Fibroblast of villous mesenchyme (primary cell): ENCODE results near the gene PXDN. TPM values are rescaled to one million over a fixed set of nuclear protein-coding genes. Genes with fewer than 3 reads are reported as not detected.

Experiments
- DNase-seq: peaks from one replicate; pipeline ENCODE4 v3.0.0-alpha.2; 2010; ENCODE audit warnings: low read depth
- H3K4me3 ChIP-seq: 2 replicates; pipeline ENCODE4 v1.5.1; 2011; ENCODE audit warnings: low read depth, mild to moderate bottlenecking, low read length
- total RNA-seq: library from RNA; depleted of rRNA; stranded (reverse); fragments of >200 nt; gene quantifications from 2 replicates; pipeline ENCODE4 v1.2.3, GENCODE V29; 2012
- TF ChIP-seq, protein P1 (sequence below): IDR thresholded peaks from 2 replicates; pipeline ENCODE4 v1.5.1; 2012; ENCODE audit warnings: low read depth, mild to moderate bottlenecking, low read length; ENCODE audit not compliant: insufficient read depth

PXDN gene
- total RNA-seq, 1 donor = 296 TPM

DNA sequence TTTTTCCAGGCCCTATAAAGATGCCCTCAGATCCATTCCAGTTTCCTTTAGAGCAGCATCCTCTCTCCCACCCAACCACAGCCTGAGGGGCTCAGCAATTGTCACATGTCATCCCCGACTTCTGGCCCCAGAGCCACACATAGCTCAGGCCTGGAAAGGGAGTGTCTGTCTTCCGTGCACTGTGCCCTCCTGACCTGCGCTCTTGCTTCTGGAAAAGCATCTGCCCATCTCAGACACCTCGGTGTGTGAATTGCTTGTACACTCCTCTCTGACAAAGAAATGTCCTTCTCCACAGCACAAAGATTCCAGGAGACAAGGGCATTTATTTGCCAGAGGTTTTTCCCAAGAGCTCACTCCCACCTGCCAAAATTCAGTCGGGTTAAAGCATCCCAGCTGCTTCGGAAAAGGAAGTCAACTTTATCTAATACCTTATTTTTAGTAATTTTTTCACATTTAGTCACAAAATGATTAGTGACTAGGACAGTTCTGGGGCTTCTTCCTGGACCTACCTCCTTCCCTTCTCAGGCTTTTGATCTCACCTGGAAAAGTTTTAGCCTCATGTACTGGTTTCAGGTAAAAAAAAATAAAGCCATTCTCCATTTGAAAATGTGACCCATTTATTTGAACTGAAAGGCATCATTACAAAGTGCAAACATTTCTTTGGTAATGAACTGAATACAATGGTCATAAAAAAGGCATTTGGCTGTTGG is 112.9 kb downstream of the PXDN start:
- H3K4me3 ChIP-seq = no peak overlapping the region
- no peak for DNase-seq
- TF ChIP-seq, protein P1, sequence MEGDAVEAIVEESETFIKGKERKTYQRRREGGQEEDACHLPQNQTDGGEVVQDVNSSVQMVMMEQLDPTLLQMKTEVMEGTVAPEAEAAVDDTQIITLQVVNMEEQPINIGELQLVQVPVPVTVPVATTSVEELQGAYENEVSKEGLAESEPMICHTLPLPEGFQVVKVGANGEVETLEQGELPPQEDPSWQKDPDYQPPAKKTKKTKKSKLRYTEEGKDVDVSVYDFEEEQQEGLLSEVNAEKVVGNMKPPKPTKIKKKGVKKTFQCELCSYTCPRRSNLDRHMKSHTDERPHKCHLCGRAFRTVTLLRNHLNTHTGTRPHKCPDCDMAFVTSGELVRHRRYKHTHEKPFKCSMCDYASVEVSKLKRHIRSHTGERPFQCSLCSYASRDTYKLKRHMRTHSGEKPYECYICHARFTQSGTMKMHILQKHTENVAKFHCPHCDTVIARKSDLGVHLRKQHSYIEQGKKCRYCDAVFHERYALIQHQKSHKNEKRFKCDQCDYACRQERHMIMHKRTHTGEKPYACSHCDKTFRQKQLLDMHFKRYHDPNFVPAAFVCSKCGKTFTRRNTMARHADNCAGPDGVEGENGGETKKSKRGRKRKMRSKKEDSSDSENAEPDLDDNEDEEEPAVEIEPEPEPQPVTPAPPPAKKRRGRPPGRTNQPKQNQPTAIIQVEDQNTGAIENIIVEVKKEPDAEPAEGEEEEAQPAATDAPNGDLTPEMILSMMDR = no peak

DNA sequence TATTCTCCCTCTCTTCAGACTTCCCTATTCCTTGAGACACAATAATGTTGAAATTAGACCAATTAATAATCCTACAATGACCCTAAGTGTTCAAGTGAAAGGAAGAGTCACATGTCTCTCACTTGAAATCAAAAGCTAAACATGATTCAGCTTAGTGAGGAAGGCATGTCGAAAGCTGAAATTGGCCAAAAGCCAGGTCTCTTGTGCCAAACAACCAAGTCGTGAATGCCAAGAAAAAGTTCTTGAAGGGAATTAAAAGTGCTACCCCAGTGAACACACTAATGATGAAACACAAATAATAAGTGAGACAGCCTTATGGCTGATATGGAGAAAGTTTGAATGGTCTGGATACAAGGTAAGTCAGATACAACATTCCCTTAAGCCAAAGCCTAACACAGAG is 115.4 kb downstream of the PXDN start:
- DNase-seq = peak; percentile 74
- H3K4me3 ChIP-seq = no peak overlapping the region
- TF ChIP-seq, protein P1 = no peak

DNA sequence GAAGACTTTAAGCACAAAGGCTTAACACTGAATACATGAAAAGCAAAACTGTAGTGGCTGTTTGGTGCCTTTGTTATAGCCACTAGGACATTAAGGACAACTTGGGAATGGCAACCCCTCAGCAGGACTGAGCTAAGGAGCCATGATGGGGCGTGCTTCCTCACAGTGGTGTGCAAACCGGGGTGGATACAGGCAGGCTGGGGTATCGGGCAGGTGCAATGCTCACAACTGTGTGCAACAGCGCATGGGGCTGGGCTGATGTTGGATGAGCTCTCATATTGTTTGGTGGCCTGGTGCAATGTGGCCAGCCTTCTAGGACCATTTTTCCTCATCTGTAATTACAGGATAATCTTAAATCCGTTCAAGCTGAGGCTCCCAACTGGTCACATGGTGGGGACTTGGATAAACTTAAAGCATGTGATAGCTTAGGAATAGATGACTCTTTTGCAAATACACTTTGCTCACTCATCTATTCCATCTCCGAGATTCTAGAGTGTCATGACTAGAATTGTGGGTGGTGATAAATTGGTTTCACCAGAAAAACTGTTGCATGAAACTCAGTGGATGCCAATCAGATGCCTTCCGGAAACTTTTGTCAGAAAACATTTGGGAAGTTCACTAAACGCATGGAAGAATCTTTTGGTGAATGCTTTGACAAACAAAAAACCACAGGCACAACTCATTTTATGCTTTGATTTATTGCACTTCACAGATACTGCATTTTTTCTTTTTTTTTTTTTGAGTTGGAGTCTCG is 116.5 kb downstream of the PXDN start:
- DNase-seq = peak; percentile 68
- TF ChIP-seq, protein P1 = no peak
- no peak overlapping the region for H3K4me3 ChIP-seq

DNA sequence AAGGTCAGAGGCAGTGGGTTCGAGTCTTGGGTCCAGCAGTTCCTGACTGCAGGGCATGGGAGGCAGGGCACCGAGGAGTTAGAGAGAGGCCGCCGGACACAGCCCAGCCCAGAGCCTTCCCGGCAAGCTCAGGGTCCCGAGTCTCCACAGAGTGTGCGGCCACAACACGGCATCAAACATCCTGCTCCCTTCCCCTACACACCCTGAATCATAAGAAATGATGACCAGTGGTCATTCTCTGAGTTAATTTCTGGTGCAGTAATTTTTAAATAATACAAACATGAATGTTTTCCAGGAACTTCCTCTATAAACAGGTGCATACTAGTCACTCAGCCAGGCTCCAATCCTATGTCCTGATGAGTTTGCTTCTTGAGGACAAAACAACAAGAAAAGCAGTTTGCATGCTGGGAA is 118.0 kb downstream of the PXDN start:
- TF ChIP-seq, protein P1 = no peak
- DNase-seq = peak; percentile 44
- H3K4me3 ChIP-seq = no peak overlapping the region

DNA sequence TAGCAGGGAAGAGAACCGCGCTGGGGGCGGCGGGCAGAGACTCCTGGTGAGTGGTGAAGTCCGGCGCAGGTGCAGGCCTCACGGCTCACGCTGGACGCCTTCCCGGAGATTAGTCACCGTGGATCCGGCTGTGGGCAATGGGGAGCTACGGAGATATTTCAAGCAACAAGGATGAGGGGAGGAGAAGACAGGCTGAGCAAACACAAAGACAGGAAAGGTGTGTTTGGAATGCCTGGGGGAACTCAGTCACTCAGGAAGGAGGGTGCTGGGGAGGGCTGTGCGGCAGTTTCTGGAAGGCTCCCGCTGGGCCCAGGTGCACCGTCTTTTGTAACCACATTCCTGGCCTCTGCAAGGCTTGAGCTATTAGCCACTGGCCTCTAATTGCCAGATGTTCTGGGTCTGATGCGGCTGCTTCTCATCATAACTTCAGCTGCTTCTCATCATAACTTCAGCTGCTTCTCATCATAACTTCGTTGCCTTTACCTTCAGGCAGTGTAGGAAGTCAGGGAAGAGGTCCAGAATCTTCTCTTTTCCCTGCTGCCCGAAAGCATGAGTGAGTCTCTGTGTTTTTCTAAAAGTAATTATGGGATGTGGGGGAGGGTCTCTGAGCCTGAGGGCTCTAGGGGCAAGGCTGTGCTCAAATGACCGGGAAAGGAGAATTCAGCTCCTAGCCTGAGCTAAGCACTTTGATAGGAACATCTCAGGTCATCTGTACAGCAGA is 118.9 kb downstream of the PXDN start:
- TF ChIP-seq, protein P1 = no peak
- peak; percentile 79 for DNase-seq
- no peak overlapping the region for H3K4me3 ChIP-seq

DNA sequence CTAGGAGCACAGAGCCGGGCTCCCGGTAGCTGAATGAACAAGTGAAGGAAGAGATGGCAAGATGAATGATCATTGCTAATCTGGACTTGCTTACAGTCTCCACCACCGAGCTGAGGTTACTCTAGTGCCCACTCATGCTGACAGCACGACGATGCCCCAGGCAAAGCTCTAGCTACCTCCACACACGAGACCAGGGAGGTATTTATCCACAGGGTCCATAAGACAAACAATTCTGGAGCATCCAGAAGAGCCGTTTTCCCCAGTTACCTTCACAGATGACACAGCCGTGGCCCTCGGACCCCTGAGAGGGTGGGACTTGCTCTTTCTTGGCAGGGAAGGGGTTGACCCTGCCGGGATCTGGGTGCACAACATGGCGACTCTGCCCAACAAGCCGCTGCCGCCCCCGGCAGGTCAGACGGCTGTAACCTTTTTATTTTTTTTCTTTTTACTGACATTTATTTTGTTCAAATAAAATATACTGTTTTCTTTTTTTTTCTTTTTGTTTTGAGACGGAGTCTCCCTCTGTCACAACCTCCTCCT is 120.3 kb downstream of the PXDN start:
- TF ChIP-seq, protein P1 = no peak
- no peak overlapping the region for H3K4me3 ChIP-seq
- no peak for DNase-seq
